Liver (tissue), 3 donors: ENCODE data around the gene DNAH7.

Experiments
- GABPA ChIP-seq, 2 donors: IDR thresholded peaks in 1 of 2; conservative IDR thresholded peaks in 1 of 2; 2 replicates each; pipeline ENCODE4 v1.6.1; 2016; ENCODE audit warnings: antibody characterized with exemption in 2 of 2, mild to moderate bottlenecking in 1 of 2, moderate library complexity in 1 of 2
- HNF4G ChIP-seq: IDR thresholded peaks from 2 replicates; pipeline ENCODE4 v1.6.1; 2016; ENCODE audit warnings: antibody characterized with exemption
- RAD21 ChIP-seq, 2 donors: IDR thresholded peaks; 2 replicates each; pipeline ENCODE4 v1.6.1; 2016; ENCODE audit warnings: antibody characterized with exemption in 2 of 2, mild to moderate bottlenecking in 2 of 2
- TAF1 ChIP-seq: conservative IDR thresholded peaks from 2 replicates; pipeline ENCODE4 v1.6.1; 2016; ENCODE audit warnings: antibody characterized with exemption, mild to moderate bottlenecking
- YY1 ChIP-seq: IDR thresholded peaks from 2 replicates; pipeline ENCODE4 v1.6.1; 2016; ENCODE audit warnings: antibody characterized with exemption, mild to moderate bottlenecking
- TF ChIP-seq, protein P1 (sequence below): fragments of 150-350 bp; IDR thresholded peaks from 2 replicates; pipeline ENCODE4 v1.5.1; 2017; ENCODE audit warnings: improper control_type of control experiment, low read depth, low read length; ENCODE audit not compliant: missing input control
- TF ChIP-seq, protein P2 (sequence below): IDR thresholded peaks from 2 replicates; pipeline ENCODE4 v1.6.1; 2016; ENCODE audit warnings: antibody characterized with exemption
- TF ChIP-seq, protein P3 (sequence below): IDR thresholded peaks from 2 replicates; pipeline ENCODE4 v1.6.1; 2016; ENCODE audit warnings: antibody characterized with exemption
- TF ChIP-seq, protein P4 (sequence below): IDR thresholded peaks from 2 replicates; pipeline ENCODE4 v1.6.1; 2016; ENCODE audit warnings: antibody characterized with exemption
- donor health status: healthy.
- donor health status: healthy.

DNA sequence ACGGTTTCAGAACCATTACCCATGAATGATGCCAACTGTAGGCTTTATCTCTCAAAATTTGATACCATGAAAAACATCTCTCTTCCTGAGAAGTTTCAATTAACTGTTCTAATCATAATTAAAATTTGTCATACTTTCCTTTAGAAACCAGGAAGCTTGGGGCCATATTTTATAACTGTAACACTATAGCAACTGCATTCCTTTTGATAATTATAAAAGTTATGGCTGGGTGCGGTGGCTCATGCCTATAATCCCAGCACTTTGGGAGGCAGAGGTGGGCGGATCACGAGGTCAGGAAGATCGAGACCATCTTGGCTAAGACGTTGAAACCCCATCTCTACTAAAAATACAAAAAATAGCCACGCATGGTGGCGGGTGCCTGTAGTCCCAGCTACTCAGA lies 70.6 kb downstream of the DNAH7 start:
- TF ChIP-seq HNF4G (no peak), GABPA (IDR thresholded peaks at IDR 0.05 in 1 of 2, conservative IDR thresholded peaks at IDR 0.05 in 1 of 2) (no peak), RAD21 (IDR thresholded peaks at IDR 0.05) (no peak), YY1 (no peak), TAF1 (no peak)
- TF ChIP-seq, protein P1, sequence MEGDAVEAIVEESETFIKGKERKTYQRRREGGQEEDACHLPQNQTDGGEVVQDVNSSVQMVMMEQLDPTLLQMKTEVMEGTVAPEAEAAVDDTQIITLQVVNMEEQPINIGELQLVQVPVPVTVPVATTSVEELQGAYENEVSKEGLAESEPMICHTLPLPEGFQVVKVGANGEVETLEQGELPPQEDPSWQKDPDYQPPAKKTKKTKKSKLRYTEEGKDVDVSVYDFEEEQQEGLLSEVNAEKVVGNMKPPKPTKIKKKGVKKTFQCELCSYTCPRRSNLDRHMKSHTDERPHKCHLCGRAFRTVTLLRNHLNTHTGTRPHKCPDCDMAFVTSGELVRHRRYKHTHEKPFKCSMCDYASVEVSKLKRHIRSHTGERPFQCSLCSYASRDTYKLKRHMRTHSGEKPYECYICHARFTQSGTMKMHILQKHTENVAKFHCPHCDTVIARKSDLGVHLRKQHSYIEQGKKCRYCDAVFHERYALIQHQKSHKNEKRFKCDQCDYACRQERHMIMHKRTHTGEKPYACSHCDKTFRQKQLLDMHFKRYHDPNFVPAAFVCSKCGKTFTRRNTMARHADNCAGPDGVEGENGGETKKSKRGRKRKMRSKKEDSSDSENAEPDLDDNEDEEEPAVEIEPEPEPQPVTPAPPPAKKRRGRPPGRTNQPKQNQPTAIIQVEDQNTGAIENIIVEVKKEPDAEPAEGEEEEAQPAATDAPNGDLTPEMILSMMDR: no peak
- TF ChIP-seq, protein P2, sequence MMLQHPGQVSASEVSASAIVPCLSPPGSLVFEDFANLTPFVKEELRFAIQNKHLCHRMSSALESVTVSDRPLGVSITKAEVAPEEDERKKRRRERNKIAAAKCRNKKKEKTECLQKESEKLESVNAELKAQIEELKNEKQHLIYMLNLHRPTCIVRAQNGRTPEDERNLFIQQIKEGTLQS: no peak
- TF ChIP-seq, protein P3, sequence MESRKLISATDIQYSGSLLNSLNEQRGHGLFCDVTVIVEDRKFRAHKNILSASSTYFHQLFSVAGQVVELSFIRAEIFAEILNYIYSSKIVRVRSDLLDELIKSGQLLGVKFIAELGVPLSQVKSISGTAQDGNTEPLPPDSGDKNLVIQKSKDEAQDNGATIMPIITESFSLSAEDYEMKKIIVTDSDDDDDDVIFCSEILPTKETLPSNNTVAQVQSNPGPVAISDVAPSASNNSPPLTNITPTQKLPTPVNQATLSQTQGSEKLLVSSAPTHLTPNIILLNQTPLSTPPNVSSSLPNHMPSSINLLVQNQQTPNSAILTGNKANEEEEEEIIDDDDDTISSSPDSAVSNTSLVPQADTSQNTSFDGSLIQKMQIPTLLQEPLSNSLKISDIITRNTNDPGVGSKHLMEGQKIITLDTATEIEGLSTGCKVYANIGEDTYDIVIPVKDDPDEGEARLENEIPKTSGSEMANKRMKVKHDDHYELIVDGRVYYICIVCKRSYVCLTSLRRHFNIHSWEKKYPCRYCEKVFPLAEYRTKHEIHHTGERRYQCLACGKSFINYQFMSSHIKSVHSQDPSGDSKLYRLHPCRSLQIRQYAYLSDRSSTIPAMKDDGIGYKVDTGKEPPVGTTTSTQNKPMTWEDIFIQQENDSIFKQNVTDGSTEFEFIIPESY: no peak
- TF ChIP-seq, protein P4, sequence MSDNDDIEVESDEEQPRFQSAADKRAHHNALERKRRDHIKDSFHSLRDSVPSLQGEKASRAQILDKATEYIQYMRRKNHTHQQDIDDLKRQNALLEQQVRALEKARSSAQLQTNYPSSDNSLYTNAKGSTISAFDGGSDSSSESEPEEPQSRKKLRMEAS: no peak
